Stimulated activated CD4-positive, alpha-beta T cell treated with anti-CD3 and anti-CD28 coated beads, Interleukin-1b, Interleukin-23, amount 100 ng/mL, for 4 hours (primary cell): Measurements from ENCODE around the gene PLXNB2.
"Not testable (repeated sequence)": the region's sequence is repeated elsewhere in the genome, so short reads cannot be mapped to it uniquely, and the experiment has no call there.

Experiments used
- DNase-seq, 2 donors: peaks; one replicate each; pipeline ENCODE4 v3.0.0-alpha.2; 2020; ENCODE audit warnings: low read depth in 2 of 2

The PLXNB2 gene

DNA sequence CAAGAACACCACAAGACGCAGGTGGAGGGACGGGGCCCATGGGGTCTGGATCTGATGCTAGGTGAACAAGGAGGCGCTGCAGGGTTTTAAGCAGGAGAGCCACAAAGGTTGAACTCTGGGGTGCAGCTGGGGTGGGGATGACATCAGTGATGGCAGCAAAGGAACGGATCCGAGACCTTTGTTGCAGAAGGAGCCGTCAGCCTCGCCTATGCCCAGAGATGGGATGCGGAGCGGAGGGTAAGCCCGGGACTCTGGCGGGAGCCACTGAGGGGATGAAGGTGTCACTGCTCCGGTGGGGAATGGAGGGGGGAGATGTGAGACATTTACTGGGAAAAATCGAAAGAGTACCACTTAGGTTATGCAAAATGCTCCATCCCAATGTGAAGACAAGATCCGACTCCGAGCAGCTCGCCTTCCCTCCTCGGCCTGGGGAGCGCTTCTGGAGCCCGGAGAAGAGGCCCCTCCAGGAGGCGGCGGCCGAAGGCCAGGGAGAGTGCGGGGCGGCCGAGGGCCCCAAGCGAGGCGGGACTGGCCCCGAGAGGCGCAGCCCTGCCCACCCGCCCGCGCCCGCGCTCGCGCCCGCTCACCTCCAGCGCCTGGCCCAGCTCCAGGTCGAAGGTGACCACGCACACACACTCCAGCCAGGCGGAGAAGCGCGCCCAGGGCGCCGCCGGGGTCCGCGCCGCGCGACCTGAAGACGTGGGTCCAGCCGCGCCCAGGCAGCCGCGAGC is 18.9 kb upstream of the PLXNB2 start:
- DNase-seq = no peak

GRCh38 chr22:50325444-50326224 is 18.2 kb upstream of the PLXNB2 start:
- no peak for DNase-seq

DNA sequence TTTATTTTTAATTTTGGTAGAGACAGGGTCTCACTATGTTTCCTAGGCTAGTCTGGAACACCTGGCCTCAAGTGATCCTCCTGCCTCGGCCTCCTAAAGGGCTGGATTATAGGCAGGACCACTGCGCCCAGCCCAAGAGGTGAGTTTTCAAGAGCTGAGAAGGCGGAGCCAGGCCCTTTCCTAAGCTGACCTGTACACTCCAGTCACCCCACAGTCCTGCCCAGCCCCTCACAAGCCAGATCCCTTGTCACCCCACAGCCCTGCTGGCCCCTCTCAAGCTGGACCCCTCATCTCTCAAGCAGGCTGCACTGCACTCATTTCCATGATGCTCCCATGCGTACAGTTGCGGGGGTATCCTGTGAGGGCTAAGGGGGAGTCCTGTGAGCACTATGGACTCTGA is 16.5 kb upstream of the PLXNB2 start:
- no peak for DNase-seq

DNA sequence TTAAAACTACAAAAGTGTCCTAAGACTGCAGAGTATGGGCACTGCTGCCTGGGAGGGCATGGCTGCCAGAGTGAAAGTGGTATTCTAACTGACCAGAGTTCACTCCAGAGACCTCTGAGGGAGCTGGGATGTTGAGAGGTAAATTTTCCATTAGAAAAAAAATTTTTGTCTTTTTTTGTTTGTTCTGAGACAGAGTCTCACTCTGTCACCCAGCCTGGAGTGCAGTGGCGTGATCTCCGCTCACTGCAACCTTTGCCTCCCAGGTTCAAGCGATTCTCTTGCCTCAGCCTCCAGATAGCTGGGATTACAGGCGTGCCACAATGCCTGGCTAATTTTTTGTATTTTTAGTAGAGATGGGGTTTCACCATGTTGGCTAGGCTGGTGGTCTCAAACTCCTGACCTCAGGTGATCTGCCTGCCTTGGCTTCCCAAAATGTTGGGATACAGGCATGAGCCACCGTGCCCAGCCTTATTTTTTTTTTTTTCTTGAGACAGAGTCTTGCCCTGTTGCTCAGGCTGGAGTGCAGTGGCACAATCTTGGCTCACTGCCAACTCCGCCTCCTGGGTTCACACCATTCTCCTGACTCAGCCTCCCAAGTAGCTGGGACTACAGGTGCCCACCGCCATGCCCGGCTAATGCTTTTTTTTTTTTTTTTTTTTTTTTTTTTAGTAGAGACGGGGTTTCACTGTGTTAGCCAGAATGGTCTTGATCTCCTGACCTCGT is 15.1 kb upstream of the PLXNB2 start:
- not testable (repeated sequence) for DNase-seq

DNA sequence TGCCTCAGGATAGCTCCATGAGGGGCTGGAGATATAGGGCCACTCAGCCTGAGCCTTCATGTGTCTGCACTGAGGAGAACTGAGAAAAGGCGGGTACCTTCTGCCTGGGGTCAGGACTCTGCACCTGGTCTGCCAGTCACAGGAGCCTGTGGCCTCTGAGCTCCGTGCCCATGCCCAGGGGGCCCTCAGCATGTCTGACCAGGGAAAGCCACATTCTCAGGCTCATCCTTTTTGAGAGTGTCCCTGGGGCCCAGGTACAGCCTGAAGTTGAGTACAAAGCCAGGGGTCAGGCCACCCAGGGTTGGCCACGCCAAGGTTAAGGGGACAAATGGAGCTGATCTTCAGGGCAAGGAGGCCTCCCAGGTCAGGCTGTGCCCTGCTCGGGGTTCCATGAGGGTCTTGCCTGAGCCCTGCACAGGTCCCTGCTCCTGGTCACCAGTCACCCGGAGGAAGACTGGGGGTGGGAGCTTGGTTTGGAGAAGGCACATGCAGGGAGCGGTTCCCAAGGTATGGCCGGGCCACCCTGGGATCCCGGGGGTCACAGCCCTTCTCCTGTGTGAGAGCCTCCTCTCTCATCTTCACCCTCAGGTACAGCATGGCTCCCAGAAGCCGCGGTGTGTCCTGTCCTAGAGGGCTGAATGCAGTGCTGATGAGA is 13.4 kb upstream of the PLXNB2 start:
- no peak for DNase-seq

- DNase-seq = no peak
Measured at GRCh38 chr22:50320116-50320515, 12.7 kb upstream of the PLXNB2 start.

DNA sequence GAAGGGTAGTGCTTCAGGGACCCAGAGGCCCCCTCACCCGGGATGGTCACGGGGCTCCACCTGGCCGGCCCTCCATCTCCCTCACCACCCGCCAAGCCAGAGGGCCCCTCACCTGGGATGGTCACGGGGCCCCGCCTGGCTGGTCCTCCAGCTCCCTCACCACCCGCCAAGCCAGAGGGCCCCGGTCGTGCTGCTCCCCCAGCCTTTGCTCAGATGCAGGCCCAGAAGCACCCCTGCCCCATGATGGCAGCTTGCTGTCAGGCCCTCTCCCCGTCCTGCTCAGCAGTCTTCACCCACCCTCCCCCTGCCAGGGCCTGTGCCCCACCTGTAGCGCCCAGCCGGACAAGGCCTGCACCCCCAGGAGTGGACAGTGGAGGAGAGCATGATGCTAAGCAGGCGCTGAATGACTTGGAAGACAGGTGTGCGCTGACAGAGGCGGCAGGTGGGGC is 12.1 kb upstream of the PLXNB2 start:
- DNase-seq = no peak

DNA sequence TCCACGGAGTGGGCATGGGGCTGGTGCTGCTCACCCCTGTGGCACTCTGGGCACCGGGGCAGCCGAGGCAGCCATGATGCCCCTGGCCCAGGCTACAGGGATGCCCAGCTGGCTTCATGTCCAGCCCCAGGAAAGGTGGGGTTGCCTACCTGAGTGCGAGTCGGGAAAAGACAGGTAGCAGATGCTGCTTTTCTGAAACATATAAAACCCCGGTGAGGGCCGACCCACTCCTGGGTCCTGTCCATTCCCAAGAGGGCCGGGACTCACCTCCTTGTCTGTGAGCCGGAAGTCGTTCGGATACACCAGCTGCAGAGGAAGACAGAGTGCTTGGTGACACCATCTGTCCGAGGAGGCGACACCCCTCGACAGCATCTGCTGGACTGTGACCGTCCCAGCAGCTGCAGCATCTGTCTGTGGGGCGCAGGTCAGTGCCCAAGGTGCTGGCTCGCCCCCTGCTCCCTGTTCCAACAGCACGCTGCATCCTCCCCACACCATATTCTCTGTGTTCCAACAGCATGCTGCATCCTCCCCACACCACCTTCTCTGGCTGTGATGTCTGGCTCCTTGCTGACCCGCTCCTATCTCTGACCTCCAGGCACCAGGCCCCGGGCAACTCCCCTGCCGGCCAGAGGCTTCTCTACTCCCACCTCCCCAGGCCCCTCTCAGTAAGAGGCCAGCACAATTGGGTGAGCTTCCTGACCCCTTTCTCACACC is 11.4 kb upstream of the PLXNB2 start:
- DNase-seq = no peak

GRCh38 chr22:50318356-50318697 is 10.9 kb upstream of the PLXNB2 start:
- no peak for DNase-seq

DNA sequence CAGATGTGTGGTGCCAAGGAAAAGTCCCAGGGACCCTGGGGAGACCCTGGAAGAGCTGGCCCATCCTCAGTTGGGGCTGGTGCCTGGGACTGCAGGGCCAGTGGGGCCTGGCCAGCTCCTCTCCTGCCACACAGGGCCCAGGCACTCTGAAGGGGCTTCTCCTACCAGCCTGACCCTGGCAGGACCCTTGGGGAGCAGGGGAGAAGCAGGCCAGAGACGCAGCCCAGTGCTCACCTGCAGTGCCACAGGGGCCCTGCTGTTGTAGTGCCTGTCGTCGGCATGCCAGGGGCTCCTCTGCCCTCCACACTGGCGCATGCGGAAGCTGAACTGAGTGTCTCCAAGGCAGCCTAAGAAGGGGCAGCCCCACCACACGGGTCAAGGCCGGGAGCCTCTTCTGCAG is 10.2 kb upstream of the PLXNB2 start:
- DNase-seq = no peak

GRCh38 chr22:50317178-50317577 is 9.7 kb upstream of the PLXNB2 start:
- DNase-seq = no peak

DNA sequence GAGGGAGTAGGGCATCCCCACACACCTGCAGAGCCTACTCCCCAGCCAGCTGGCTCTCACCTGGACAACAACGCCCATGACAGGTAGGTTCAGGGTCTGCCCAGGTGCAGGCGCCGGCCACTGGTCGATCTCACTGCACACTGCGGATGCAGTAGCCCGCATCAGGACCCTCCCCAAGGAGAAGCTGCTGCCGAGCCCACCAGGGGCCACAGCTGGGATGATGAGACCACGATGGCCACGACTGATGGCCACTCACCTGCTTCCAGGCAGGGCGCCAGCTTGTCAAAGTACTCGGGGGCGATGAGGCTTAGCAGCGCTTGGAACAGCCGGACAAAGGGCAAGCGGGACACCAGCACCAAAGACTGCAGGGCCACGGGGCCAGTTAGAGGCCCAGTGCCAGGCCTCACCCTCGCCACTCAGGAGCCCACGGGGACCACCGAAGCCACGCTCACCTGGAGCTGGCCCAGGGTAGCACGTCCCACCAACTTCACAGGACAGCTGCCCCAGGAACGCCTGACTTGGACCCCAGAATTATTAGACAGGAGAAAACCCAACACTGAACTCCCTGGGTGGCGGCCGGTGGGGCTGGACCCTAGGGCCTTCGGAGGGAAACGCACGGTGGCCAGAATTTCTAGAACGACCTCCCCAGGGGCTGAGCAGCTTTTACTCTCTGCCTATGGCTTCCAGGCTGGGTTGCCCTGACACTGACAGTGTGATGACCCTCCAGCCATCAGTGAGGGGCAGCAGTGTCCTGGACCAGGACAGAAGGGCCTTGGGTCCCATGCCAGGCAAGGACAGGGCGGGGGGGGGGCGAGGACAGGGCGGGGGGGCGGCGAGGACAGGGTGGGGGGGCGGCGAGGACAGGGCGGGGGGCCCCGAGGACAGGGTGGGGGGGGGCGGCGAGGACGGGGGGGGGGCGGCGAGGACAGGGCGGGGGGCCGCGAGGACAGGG is 8.9 kb upstream of the PLXNB2 start:
- no peak for DNase-seq

DNA sequence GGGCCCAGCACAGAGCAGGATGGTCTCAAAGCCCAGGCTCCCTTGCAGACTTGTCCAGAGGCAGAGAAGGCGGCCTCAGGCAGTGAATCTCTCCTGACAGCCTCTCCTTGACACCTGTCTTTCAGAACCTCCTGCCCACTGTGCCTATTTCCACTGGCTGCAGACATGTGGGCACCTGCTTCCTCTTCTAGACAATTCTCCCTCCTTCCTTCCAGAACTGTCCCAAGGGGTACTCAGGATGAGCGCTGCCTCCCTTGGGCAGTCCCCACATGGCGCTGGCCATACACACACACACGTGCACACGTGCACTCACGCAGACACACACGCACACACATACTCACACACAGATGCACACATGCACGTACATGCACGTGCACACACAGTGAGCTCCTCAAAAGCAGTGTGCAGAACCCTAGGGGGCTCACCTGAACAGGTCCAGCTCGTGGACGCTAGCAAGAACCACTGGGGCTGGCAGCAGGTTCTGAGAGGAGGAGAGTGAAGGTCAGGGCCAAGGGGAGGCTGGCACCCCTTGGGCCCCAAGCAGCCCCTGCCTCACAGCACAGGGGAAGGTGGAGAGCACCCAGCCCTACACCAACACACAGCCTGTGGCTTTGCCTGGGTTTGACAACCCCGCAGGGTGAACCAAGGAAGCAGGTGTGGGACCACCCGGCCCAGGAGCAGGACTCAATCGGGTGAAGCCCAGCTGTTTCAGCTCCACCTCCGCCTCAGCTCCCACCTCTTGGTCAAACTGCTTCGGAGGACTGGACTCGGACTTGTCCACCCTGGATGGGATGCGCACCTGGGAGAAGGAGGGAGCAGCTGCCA is 8.1 kb upstream of the PLXNB2 start:
- no peak for DNase-seq

DNA sequence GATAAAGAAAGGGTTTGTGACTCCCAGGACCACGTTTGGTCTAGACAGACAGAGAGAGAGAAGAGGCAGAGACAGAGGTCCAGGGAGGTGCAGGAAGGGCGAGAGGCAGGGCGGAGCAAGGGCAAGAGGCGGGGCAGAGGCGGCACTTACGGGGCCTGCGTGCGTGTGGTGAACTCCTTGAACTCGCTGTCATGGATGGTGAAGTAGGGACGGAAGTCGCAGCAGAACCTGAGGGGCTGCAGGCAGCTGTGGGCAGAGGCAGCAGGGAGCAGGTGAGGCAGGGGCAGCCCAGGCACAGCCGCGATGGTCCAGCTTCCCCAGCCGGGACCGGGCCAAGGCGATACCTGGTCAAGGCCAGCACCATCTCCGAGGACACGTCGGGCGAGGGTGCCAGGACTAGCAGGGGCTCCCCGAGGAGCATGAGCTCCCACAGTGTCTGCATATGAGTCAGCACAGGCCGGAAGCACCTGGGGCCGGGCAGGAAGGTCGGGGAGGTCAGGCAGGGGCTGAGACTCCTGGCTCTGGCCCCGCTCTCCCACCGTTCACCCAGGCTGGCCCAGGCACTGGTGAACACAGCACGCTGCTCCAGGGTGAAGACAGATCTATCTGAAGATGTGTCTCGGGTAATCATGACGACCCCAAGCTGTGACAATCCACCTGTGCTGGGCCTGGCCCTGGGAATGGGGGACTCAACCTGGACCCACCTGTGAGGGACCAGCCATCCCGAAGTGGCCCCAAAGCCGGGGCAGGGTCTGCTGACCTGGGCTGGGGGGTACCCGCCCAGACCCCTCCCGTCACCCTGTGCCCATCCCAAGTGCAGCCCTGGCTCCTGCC is 7.2 kb upstream of the PLXNB2 start:
- DNase-seq = peak; percentile 60 to 68

GRCh38 chr22:50314081-50314454 is 6.6 kb upstream of the PLXNB2 start:
- DNase-seq = no peak

GRCh38 chr22:50313600-50313999 is 6.2 kb upstream of the PLXNB2 start:
- DNase-seq = no peak

- no peak for DNase-seq
Measured at GRCh38 chr22:50313021-50313420, 5.6 kb upstream of the PLXNB2 start.

DNA sequence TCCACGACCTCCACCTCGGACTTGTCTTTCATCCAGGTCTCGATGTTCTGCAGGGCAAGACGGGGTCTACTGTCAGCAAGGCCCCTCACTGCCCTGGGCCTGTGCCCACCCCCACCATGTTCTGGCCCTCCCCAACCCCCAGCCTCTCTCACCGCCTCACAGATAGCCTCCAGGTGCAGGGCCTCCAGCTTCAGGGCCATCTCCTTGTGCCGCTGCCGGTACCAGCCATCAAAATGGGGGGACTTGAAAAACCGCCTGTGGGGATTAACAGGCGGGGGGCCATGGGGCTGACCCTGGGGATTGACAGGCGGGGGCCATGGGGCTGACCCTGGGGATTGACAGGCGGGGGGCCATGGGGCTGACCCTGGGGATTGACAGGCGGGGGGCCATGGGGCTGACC is 4.9 kb upstream of the PLXNB2 start:
- DNase-seq = no peak
